Stimulated activated CD4-positive, alpha-beta T cell treated with anti-CD3 and anti-CD28 coated beads, TNF-alpha, amount 100 ng/mL, for 4 hours (primary cell): ENCODE results near the gene ARHGEF38.

Source experiments
- DNase-seq, 3 experiments: peaks; one replicate each; pipeline ENCODE4 v3.0.0-alpha.2; 2020; ENCODE audit warnings: low read depth in 3 of 3

The ARHGEF38 gene

DNA sequence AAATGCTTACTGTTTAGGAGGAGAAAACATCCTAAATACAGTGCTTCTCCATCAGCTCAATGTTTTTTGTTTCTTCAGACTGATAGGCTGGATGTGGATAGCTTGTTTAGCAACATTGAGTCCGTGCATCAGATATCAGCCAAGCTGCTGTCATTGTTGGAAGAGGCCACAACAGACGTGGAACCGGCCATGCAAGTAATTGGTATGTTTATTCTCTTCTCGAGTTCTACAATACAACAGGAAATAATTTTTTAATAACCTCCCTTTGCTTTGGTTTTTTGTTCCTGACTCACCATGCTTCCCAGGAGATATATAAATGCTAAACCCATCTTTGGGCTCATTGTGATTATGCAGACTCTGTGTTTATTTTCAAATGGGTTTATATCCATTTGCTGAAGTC is 60.9 kb downstream of the ARHGEF38 start:
- no peak for DNase-seq

DNA sequence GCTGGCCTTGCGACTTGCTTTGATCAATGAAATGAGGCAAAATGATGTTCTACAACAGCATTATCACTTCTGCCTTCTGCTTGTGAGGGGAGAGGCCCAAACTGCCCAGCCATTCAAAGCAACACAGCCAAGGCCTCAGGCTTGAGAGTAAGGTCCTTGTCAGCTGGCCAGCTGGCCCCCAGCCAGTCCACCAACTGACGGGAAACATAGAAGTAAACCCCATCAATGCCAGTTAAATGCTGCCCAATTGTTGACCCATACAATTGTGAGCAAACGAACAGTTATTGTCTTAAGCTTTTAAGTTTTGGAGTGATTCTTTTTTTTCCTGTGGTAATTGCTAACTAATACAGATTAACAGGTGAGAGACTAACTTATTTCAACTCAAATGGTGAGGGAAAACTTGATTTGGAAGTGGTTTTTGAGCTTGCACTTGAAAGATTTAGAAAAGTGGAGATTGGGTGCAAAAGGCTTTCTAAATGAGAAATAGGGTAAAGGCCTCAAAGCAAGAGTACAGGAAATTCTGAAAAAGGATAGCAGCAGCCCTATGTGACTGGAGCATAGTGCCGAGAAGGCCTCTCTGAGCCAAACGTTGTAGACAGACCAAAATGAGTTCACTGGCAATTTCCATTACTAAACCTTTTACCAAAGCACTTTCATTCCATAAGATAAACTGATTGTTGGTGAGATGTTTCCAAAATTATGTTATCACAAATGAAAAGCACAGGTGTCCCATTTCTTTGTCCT is 66.9 kb downstream of the ARHGEF38 start:
- no peak for DNase-seq

DNA sequence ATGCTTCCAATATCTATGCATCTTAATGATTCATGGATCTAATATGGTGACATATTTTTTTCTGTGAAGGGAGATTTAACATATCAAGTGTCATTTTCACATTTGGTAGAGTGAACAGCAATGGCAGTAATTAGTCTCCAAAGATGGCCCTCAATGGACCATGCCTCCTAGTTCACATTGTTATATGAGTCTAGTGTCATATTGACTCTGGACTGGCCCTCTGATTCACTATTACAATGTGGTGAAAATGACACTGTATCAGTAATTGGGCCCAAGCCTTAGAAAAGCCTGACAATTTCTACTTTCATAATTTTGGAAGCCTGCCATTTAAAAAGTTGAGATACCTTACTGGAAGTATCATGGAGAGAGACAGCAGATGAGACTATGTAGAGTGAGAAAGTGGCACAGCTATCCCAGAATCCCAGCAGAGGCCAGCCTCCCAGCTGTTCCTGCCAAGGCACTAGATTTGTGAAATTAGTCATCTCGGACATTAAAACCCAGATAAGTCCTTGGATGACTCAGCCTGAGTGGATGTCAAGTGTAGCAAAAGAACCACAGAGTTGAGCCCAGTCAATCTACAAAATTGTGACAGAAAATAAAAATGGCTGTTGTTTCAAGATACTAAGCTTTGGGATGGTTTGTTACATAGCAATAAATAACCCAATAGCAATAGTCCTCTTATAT is 68.4 kb downstream of the ARHGEF38 start:
- DNase-seq = no peak

DNA sequence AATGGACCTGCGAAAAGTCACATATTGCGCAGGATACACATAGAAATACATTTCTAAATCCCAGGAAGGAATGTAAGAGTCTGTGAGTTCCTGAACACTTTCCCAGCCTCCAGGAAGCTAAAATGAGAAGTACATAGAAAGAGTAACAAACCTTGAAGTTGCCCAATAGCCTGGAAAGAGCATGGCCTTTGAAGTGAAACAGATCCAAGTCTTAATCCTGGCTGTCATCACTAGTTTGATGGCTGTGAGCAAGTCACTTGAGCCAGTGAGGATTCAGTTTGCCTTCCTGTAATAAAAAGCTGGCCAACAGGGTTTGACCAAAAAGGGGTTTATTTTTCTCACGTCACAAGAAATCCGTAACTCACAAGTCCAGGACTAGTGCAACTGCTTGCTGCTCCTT is 69.8 kb downstream of the ARHGEF38 start:
- no peak for DNase-seq

DNA sequence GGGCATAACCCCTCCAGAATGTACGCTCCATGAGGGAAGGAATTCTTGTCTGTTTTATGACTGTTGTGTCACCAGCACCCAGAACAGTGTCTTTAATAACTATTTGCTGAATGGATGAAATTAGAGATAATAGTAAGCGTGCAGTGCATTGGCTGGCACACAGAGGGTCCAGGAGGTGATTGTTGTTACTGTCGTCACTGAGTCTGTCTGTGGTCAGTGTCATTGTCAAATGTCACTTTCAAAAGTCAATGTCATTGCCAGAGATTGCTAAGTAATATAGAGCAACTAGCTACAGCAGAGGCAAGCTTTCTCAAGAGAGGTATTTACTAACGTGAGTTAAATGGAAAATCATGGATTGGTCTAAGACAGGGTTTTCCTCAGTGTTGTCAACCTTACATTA is 70.7 kb downstream of the ARHGEF38 start:
- no peak for DNase-seq

DNA sequence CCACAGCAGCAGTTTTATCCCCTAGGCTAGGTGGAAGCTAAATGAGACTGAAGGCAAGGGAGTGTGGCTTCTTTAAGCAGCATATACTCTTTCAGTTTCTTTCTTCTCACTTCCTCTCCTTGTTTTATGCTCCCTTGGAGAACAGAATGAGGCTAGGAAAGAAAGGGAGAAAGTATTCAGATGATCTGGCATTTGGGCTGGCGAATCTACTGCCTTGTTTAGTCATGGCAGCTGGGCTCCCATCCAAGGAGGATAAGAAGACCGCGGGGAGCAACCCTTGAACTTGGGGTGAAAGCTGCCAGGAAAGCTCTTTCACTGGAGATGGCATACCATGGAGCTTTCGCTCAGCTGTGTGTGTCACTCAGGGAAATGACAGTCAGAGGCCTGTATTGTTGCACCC is 72.1 kb downstream of the ARHGEF38 start:
- no peak for DNase-seq

DNA sequence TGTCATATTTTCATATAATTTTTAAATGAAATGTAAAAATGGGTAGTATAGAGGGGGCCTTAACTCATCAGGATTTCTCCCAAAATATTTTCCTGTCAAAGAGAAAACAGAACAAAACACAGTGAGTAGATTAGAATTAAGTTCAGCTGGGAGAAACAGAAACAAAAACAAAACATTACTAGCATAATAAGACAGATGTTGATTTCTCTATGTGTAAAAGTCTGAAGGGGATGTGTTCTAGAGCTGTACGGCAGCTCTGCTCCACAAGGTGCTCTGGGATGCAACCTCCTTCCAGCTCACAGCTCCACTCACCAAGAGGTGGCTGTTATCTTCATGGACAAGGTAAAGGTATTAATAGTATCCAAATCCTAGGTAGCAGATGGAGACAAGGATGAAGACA is 72.8 kb downstream of the ARHGEF38 start:
- no peak for DNase-seq

DNA sequence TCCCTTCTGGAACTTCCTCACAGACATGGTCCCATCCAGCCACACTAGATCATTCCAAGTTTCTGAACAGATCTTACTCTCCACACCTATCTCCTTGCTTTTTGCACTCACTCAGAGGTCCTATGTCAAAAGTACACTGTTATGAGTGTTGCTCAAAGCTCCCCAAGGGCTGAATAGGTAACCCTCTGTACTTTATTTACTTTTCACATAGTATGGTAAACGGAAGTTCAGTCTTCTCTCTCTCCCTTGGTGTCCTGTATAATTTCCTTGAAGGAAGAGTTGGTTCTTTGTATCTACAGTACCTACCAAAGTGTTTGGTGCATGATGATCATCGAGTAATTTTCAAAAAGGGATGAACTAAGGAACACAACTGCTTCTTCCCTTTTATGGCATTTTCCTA is 74.4 kb downstream of the ARHGEF38 start:
- DNase-seq = no peak

DNA sequence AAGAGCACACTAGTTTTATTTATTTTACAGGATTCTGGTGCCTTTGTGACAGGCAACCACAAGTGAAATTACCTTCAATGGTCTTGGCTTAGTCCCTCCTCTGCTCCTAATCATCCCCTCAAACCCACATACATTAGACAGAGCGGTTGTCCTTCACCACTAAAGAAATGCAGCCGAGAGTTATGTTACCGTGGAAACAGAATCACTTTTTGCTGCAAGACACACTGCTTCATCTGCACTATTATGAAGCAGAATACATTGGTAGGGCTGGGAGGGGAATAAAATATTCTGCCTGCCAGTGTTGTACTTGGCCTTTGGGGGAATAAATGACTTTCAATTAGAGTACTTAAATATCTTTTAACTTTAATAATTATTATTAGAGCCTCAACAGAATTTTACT is 75.2 kb downstream of the ARHGEF38 start:
- no peak for DNase-seq

DNA sequence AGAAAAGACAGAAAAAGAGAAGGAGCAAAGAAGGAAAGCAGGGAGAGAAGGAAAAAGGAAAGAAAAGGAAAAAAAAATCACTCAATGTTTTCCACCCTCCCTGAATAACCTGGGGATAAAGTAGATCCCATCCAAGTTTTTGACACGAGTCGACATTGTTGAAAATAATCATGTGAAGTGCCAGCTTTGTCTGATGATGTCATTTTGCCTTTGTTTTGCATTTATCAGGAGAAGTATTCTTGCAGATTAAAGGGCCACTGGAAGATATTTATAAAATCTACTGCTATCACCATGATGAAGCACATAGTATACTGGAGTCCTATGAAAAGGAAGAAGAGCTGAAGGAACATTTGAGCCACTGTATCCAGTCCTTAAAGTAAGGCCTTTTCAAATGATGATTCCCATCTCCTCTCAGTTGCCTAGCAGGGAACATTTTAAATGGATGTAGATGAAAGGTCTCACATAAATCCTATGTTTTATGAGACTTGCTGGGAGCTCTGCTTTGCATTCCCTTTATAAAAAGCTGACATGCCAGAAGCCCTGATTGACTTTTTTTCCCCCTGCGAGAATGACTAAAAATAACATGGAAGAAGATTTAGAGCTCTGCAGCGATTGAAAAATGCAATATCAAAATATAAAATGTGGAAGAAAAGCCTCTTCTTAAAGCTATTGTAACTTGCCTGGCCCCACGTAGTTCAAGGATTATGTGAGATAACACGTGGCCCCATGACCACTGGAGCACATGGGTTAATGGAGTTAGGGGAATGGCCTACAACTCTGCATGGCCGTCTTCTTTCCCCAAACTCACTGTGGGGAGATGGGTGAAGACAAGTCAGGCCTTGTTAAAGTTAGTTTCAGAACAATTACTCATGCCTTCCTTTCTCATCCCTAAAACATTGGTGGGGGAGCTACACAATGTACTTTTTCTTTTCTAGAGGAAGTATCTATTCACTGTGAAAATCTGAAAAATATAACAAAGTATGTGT is 78.5 kb downstream of the ARHGEF38 start:
- DNase-seq = no peak

DNA sequence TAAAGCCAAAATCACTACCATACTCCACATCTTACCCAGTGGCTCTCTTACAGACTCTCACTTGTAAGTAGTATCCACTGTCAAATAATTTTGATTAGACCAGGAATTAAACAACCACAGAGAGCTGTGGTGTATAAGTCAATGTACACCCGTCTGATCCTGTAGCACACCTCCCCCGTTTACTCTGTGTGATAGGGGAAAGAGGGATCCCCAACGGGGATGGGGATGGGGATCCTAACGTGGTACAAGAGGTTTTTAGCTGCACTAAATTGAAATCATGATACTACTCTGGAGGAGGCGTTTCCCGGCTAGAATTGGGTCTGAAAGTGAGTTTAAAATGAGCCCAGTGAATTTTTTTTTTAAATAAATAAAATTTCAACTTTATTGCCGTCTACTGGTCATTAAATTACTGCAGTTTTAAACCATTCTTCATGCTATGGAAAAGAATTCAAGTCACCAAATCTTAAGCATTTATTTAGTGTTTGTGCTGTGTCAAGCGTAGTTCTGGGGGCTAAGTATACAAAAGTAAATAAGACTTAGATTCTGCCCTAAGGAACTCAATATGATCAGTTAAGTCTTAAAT is 79.5 kb downstream of the ARHGEF38 start:
- no peak for DNase-seq

DNA sequence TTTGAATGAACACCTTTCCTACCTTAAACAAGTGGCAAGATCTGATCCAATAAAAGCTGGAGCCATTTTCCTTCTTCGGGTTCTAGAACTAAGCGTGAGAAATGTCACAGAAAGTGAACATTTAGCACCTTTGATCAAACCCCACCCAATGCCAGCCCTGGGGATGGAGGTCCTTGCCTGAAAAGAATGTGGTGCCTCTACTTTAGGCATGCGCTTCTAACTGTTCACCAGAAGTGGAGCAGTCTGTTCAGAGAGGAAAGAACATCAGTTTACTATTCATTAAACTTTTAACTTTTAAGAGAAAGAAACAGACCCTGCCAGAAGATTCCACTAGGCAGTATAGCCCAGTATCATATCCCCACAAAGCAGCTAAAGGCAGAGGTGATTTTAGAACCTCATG is 80.2 kb downstream of the ARHGEF38 start:
- no peak for DNase-seq

DNA sequence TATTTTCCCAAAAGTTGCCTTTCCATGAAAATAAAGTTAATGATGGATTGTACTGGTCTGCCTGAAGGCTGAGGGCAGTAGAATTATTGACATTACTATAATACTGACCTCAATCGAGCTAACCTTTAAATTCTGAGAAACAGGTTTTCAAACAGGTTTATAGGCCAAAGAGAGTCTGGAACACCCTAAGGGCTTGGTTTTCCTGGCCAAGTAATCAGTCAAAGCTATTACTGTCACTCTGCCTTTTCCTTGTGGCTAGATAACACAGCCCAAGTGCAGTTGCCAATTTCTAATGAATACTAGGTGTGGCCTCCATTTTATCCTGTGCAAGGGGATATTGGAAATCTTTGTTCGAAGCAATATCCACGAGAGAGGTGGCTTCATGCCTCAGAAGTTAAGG is 80.8 kb downstream of the ARHGEF38 start:
- no peak for DNase-seq

DNA sequence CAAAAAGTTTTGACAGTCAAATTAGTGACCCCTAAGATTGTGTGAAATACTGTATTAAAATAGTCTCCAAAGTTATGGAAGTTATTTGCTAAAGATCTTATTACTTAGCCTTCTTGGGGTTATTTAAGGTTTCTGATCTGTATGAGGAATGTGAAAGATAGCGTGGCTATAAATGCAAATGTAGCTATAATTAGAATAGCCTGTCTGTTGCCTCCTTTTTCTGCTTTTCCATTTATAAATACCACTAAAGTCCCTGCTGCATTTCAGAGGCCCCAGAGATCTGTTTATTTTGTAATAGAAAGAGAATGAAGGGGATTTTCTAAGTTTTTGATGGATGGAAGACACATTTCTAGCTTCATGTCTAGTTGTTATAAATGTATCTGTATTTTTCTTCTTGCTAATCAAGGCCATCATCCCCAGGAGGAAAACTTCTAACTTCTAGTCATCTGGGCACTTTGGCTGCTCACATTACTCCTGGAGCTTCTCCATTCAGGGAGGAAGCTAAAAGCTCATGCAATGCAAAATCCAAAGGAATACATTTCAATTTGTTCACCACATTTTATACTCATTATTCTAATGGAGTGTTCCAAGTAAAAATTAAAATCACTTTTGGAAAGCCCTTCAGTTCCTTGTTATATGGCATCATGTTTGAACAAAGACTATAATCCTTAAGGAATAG is 82.1 kb downstream of the ARHGEF38 start:
- DNase-seq = no peak

DNA sequence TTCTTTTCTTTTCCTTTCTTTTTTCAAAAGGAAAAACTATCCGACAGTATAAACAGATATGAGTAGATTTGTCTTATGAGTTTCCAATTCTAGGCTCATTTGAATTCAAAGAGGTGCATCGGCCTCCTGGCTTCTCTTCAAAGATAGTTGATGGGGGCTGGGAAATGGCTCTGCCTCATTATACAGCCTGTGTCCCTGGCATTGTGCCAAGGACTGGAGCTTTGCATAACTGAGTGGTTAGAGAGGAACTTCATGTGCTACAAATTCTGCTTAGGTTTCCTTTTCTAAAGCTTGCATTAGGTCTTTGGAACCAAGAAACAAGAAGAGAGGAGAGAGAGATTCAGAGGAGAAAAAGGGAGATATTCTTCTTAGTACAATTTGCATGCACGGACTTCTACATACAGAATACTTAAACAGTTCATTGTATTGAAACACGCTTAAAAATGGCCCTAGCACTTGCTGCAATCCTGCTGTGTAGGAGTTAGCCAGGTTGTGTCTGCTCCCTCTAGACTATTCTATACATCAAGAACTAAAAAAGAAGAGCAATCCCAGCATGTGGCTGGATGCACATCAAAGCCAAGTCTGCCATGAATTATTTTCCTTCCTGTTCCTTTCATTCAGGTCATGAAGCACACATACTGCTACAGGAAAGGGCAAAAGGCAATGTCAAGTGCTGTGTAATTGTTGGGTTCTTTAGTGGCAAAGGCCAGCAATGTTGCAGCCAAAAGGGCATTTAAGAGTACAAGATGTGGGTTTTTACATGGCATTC is 85.2 kb downstream of the ARHGEF38 start:
- no peak for DNase-seq

DNA sequence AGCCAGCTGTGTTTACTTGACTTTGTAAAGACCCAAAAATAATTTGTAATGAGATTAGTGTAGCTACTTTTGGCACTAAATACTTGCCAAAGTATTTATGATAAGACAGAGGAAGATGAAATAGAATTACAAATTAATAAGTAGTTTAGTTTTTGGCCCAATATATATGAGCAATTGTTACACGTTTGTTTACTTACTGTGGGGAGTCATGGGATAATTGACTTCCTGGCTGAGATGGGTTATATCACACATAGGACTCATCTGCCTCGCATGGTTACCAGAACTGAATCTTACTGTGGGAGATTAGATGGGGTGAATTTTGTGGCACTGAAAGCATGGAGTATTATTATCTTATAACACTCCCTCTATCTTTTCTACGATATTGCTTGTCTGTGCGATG is 89.4 kb downstream of the ARHGEF38 start:
- no peak for DNase-seq

DNA sequence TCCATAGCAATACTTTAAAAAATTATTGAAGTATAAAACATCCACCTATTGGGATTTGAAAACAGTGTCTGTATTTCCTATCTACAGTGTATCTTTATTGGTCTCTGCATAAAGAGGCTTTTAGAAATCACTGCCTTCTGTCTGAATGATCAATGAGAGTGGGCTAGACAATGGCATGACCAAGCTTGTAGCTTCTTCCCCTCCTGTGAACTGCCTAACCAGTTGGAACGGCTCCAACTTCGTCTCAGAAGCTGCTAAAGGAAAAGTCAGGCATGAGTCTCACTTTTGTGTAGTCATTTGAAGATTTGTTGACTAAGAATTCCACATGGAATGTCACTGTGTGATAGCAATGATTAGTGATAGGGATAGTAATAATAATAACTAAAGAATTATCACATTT is 91.8 kb downstream of the ARHGEF38 start:
- DNase-seq = no peak

DNA sequence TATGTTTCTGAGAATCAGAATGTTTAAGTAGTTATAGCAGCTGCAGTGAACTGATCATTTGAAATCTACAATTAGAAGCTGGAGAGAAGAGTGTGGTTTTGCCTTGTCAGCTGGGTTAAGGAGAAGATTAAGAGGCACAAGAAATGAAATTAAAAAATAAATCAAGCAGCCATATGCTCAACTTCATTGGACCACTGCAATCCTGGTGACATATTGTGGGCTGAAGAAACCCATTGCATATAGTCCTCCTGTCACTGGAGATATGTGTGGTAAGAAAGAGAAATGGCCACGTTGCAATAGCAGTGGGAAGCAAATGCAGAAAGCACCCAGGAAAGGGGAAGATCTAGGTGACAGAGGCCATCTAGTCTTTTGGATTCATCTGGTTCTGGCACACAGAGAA is 93.0 kb downstream of the ARHGEF38 start:
- DNase-seq = no peak

DNA sequence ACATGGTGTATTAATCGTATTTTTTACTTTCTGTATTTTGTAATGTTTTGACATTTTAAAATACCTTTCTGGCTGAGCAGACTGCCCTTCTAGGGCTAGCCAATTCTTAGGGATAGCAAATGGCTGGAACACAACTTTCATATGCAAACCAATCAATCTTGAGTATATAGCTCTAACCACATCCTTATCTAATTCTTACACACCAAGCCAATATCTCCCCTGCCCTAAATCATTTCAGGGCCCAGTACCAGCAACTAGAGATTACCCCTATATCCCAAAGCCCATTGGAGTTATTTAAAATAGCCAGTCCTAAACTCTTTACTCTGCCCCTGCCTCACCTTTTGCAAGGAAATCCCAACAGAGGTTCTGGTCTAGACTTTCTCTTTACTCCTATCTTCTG is 97.8 kb downstream of the ARHGEF38 start:
- DNase-seq = no peak

DNA sequence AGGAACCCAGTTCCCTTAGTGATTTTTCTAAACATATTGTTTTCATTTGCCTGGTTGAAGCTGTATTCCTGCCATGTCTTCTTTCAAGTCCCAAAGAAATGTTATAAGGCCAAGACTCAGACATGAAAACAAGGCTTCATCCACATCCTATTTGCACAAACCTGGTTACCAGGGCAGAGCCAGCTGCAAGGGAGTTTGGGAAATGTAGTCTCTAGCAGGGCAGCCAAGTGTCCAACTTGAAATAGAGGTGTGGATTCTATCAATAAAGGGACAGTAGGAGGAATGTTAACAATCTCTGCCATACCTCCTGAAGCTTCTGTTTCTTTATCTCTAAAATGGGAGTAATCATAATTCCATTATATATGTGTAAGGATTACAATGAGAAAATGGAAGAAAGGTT is 99.5 kb downstream of the ARHGEF38 start:
- no peak for DNase-seq
